HCT116 (cell line): ENCODE measurements around the gene ZSCAN1. TPM values are rescaled to one million over a fixed set of nuclear protein-coding genes. Genes with fewer than 3 reads are reported as not detected.

Source experiments
- ATAC-seq: fragments of 200-7000 bp; cut with Tn5 transposase; 2 replicates; pipeline ENCODE4 v1.9.1; 2020; ENCODE audit warnings: mild to moderate bottlenecking, moderate library complexity
- BruUV-seq: library from RNA; stranded (reverse); fragments of 400-500 nt; replicated peaks from 2 replicates; lab custom pipeline; 2021; lab: Mats Ljungman, UMichigan
- CTCF ChIA-PET: fragments of 300-600 bp; sonication (Branson Sonifier 250); formaldehyde crosslinking; loops from one replicate; lab custom pipeline; 2021; ENCODE audit warnings: antibody characterized with exemption; lab: Charles Lee
- POLR2A ChIA-PET: fragments of 300-600, 350-600 bp; sonication (Branson Sonifier 250); formaldehyde crosslinking; loops from one replicate; lab custom pipeline; 2021; ENCODE audit warnings: antibody characterized with exemption; lab: Charles Lee
- RAD21 ChIA-PET, 2 experiments: fragments of 300-600 bp; sonication (Branson Sonifier 250); formaldehyde crosslinking; loops; one replicate each; lab custom pipeline; 2023; ENCODE audit warnings: low total read pairs in 2 of 2; ENCODE audit not compliant: uncharacterized antibody in 2 of 2, unreplicated experiment in 2 of 2, low non-redundant PET in 1 of 2; lab: Charles Lee
- DNase-seq: peaks from one replicate; pipeline ENCODE4 v3.0.0-alpha.2; 2010; ENCODE audit warnings: low read depth, low spot score
- H2AFZ ChIP-seq: fragments of 200-600 bp; shearing (Covaris generic), sonication (generic); 2 replicates; pipeline ENCODE4 v1.6.1; 2017; ENCODE audit warnings: low read depth, mixed run types, mixed read lengths, antibody characterized with exemption, low read length; ENCODE audit not compliant: poor library complexity, severe bottlenecking
- H3K27ac ChIP-seq: 2 replicates; pipeline ENCODE4 v1.5.1; 2012; ENCODE audit warnings: low read depth, low read length
- H3K27me3 ChIP-seq: fragments of 200-600 bp; sonication (generic); 2 replicates; pipeline ENCODE4 v1.6.1; 2016; ENCODE audit warnings: mixed run types, low read length, mixed read lengths; ENCODE audit not compliant: insufficient read depth
- H3K36me3 ChIP-seq, 2 experiments: fragments of 200-500 bp in 1 of 2; fragments of 200-600 bp in 1 of 2; sonication (Bioruptor generic) in 1 of 2; sonication (generic) in 1 of 2; 2 replicates each; pipeline versions ENCODE4 v1.5.1 to v1.6.1; 2014 to 2016; ENCODE audit warnings: low read length in 2 of 2, inconsistent platforms in 1 of 2, mixed read lengths in 1 of 2, mixed run types in 1 of 2; ENCODE audit not compliant: insufficient read depth in 2 of 2, control insufficient read depth in 1 of 2
- H3K4me1 ChIP-seq, 2 experiments: fragments of 200-600 bp in 1 of 2; sonication (generic) in 1 of 2; 2 replicates each; pipeline versions ENCODE4 v1.5.1 to v1.6.1; 2012 to 2017; ENCODE audit warnings: low read length in 2 of 2, inconsistent platforms in 1 of 2, mild to moderate bottlenecking in 1 of 2, mixed read lengths in 1 of 2, mixed run types in 1 of 2, moderate library complexity in 1 of 2; ENCODE audit not compliant: insufficient read depth in 2 of 2, control insufficient read depth in 1 of 2
- H3K4me2 ChIP-seq: fragments of 200-600 bp; sonication (generic); 2 replicates; pipeline ENCODE4 v1.6.1; 2017; ENCODE audit warnings: mixed run types, low read length, mixed read lengths
- H3K4me3 ChIP-seq, 2 experiments: fragments of 200-600 bp in 1 of 2; sonication (generic) in 1 of 2; replicated peaks in 1 of 2; 2 replicates each; pipeline ENCODE4 v1.5.1; 2011 to 2016; ENCODE audit warnings: low read length in 2 of 2, control low read depth in 1 of 2, low read depth in 1 of 2, mild to moderate bottlenecking in 1 of 2, mixed read lengths in 1 of 2, mixed run types in 1 of 2
- H3K79me2 ChIP-seq: fragments of 200-600 bp; sonication (generic); 2 replicates; pipeline ENCODE4 v1.6.1; 2017; ENCODE audit warnings: mild to moderate bottlenecking, mixed run types, low read length, moderate library complexity, mixed read lengths; ENCODE audit not compliant: insufficient read depth
- H3K9ac ChIP-seq: fragments of 200-600 bp; sonication (generic); 2 replicates; pipeline ENCODE4 v1.6.1; 2016; ENCODE audit warnings: low read length, mixed read lengths
- H3K9me2 ChIP-seq: fragments of 200-600 bp; sonication (generic), shearing (Covaris generic); 2 replicates; pipeline ENCODE4 v1.6.1; 2017; ENCODE audit warnings: mixed run types, mild to moderate bottlenecking, moderate library complexity; ENCODE audit not compliant: insufficient read depth
- H3K9me3 ChIP-seq, 2 experiments: fragments of 200-500 bp in 1 of 2; fragments of 200-600 bp in 1 of 2; sonication (Bioruptor generic) in 1 of 2; sonication (generic) in 1 of 2; 2 replicates each; pipeline ENCODE4 v1.6.1; 2014 to 2017; ENCODE audit warnings: low read length in 2 of 2, mixed read lengths in 2 of 2, inconsistent platforms in 1 of 2, low read depth in 1 of 2, mild to moderate bottlenecking in 1 of 2, mixed run types in 1 of 2, moderate library complexity in 1 of 2; ENCODE audit not compliant: control insufficient read depth in 1 of 2, insufficient read depth in 1 of 2
- H4K20me1 ChIP-seq: fragments of 200-600 bp; sonication (generic), shearing (Covaris generic); 2 replicates; pipeline ENCODE4 v1.6.1; 2017; ENCODE audit warnings: mixed run types, mild to moderate bottlenecking, moderate library complexity; ENCODE audit not compliant: insufficient read depth
- ELF1 ChIP-seq: IDR thresholded peaks from 2 replicates; pipeline ENCODE4 v1.6.1; 2012; ENCODE audit warnings: low read depth, borderline replicate concordance
- EZH2 ChIP-seq: fragments of 200-600 bp; sonication (generic); IDR thresholded peaks from 2 replicates; pipeline ENCODE4 v1.6.1; 2017; ENCODE audit warnings: antibody characterized with exemption, mixed run types
- EZH2phosphoT487 ChIP-seq: fragments of 200-600 bp; IDR thresholded peaks from 2 replicates; pipeline ENCODE4 v1.6.1; 2018; ENCODE audit warnings: antibody characterized with exemption, borderline replicate concordance
- FOSL1 ChIP-seq: IDR thresholded peaks from 2 replicates; pipeline ENCODE4 v1.6.1; 2012; ENCODE audit warnings: low read depth
- JUND ChIP-seq: IDR thresholded peaks from 2 replicates; pipeline ENCODE4 v1.6.1; 2012
- RAD21 ChIP-seq: IDR thresholded peaks from 2 replicates; pipeline ENCODE4 v1.6.1; 2012; ENCODE audit warnings: low read depth, mild to moderate bottlenecking
- ZNF274 ChIP-seq: fragments of 200-500 bp; sonication (Bioruptor generic); IDR thresholded peaks from 2 replicates; pipeline ENCODE4 v1.6.1; 2014; ENCODE audit warnings: mild to moderate bottlenecking, low read depth, low read length, inconsistent platforms
- intact Hi-C: fragments of 100-400 bp; cut with micrococcal nuclease; formaldehyde crosslinking; loops from 2 replicates; pipeline ENCODE4 v1.10.0; 2022
- total RNA-seq: library from RNA; stranded (reverse); gene quantifications from one replicate; pipeline ENCODE4 v1.2.1, GENCODE V29; 2021; ENCODE audit not compliant: unreplicated experiment
- TF ChIP-seq, protein P1 (sequence below): IDR thresholded peaks from 2 replicates; pipeline ENCODE4 v1.6.1; 2011; ENCODE audit warnings: mild to moderate bottlenecking, low read length, moderate library complexity; ENCODE audit not compliant: insufficient replicate concordance; ENCODE audit errors: extremely low read depth

The ZSCAN1 gene
- total RNA-seq, 1 experiment from 2014 or later, result not detected

DNA sequence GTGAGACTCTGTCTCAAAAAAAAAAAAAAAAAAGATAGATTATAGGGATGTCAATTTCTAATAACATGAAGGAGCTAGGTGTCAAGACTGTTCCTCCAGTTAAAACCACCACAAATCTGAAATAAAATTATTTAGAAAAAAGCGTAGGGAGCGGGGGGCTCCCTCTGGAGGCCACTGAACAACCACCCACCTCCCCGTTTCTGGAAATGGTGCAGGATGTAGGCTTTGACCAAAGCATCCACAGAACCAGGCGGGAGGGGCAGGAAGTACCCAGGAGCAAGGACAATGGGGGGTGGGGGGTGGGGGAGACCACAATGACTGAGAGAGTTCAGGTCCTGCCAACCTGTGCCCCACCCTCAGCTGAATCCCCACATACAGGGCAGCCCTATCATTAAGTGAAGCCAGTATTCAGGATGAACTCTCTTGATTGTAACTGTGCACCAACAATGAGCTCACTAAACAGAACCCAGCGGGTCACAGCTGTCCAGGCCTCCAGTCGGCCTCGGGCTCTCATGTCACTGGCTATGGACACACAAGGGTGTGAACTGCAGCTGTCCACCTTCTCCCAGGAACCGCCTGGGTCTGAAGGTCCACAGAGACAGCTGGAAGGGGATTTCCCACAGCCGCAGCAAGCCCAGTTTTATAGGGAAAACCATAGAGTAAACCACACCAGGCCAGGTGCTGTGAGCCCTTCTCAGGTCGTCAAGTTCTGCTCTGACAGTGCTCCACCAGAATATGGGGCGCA, 57.6 kb downstream of the ZSCAN1 start:
- no peak for ATAC-seq
- no peak overlapping the region for H3K4me2 ChIP-seq
- no peak for DNase-seq
- TF ChIP-seq ZNF274 (no peak), EZH2 (no peak), JUND (no peak), EZH2phosphoT487 (no peak), RAD21 (no peak), ELF1 (no peak), FOSL1 (no peak)
- TF ChIP-seq, protein P1, sequence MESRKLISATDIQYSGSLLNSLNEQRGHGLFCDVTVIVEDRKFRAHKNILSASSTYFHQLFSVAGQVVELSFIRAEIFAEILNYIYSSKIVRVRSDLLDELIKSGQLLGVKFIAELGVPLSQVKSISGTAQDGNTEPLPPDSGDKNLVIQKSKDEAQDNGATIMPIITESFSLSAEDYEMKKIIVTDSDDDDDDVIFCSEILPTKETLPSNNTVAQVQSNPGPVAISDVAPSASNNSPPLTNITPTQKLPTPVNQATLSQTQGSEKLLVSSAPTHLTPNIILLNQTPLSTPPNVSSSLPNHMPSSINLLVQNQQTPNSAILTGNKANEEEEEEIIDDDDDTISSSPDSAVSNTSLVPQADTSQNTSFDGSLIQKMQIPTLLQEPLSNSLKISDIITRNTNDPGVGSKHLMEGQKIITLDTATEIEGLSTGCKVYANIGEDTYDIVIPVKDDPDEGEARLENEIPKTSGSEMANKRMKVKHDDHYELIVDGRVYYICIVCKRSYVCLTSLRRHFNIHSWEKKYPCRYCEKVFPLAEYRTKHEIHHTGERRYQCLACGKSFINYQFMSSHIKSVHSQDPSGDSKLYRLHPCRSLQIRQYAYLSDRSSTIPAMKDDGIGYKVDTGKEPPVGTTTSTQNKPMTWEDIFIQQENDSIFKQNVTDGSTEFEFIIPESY, result no peak
- TF ChIP-seq, all 23 proteins: peak for 0
- Histone ChIP-seq H3K79me2 (no peaks in the 10 kb centered on the region), H3K4me1 (no peaks in the 10 kb centered on the region), H3K4me3 (no peak overlapping the region), H3K9ac (no peak overlapping the region), H3K27me3 (no peaks in the 10 kb centered on the region), H3K27ac (no peak overlapping the region), H3K9me3 (peaks cover 9 to 20% of the 10 kb centered on the region in 2 experiments; a peak in 2 of 4 replicates), H3K9me2 (no peaks in the 10 kb centered on the region), H2AFZ (no peak overlapping the region), H4K20me1 (no peaks in the 10 kb centered on the region), H3K36me3 (no peaks in the 10 kb centered on the region)
- ChIA-PET POLR2A (no interaction called here), CTCF (no interaction called here), RAD21 (no interaction called here)
- BruUV-seq, result no TSS peak
- intact Hi-C loops, result no loop called here
